ENCODE data around the gene MSI2. TPM values are rescaled to one million over a fixed set of nuclear protein-coding genes. Genes with fewer than 3 reads are reported as not detected.

The MSI2 gene
- total and polyA plus RNA-seq, 7 experiments from 2014 or later: 3.3 to 169 (median 125) TPM

DNA sequence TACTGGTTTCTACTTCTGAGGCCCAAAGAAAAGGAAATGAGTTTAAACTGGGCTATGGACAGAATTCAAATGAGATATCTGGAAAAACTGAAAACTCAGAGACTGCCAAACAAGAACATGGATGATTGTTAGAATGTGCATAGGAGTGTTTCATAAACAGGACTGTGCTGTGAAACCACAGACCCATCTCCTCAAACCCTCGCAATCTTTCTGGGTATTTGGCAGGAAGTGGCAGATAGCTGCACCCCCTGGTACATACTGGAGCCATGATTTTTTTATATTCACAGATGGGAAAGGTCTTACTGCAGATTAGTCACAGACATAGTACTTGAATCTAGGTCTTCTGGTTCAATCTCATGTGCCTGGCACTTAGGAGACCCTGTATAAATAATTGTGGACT is 343.8 kb downstream of the MSI2 start:
- ChIA-PET CTCF (interaction anchor here (1.6 to 5.4 kb wide), 2 partner anchors 71 to 357 kb away, joined by 3 to 63 read pairs; no protein-coding TSS in a partner anchor), POLR2A (interaction anchor here (1.1 to 1.3 kb wide), 2 partner anchors 12 to 72 kb away, joined by 3 to 5 read pairs; no protein-coding TSS in a partner anchor)
- Histone ChIP-seq H3K27ac (ENCODE audit: low read depth, low read length) (peak overlapping the region; percentile 66), H3K9me3 (ENCODE audit: control insufficient read depth in 2 of 3, low read length in 3 of 3) (peaks cover 0 to 4% (median 0%) of the 10 kb centered on the region in 3 experiments), H3K4me1 (ENCODE audit: control insufficient read depth in 2 of 2, insufficient read depth in 2 of 2, low read length in 2 of 2) (peaks cover 71 to 76% of the 10 kb centered on the region in 2 donors), H3K36me3 (ENCODE audit: control insufficient read depth in 2 of 3, insufficient read depth in 3 of 3, low read length in 3 of 3) (no peaks in the 10 kb centered on the region), H3K4me3 (ENCODE audit: low read length) (peak overlapping the region; percentile 43), H3K27me3 (ENCODE audit: control insufficient read depth in 2 of 2, insufficient read depth in 2 of 2, low read length in 2 of 2) (no peaks in the 10 kb centered on the region)
- peak overlapping the region; percentile 74 to 97 (median 94) for H3K27ac Mint-ChIP-seq
- ATAC-seq: peak; percentile 53
- H3K4me3 Mint-ChIP-seq: peak overlapping the region; percentile 36 to 73 (median 68)
- H3K36me3 Mint-ChIP-seq: peaks cover 0 to 26% (median 8%) of the 10 kb centered on the region in 5 donors
- peaks cover 0 to 9% (median 3%) of the 10 kb centered on the region in 11 donors for H3K9me3 Mint-ChIP-seq
- H3K27me3 Mint-ChIP-seq: no peaks in the 10 kb centered on the region
- peaks cover 54 to 87% (median 74%) of the 10 kb centered on the region in 7 donors for H3K4me1 Mint-ChIP-seq
- intact Hi-C loops (cut with micrococcal nuclease): loop anchor here (5.0 to 10.0 kb wide), 3 partner anchors 155 to 345 kb away; partner anchors contain the start of gene MSI2 (in 1 of the 2)
- DNase-seq: peak in 8 of 9 donors; percentile 23 to 59 (median 46)

DNA sequence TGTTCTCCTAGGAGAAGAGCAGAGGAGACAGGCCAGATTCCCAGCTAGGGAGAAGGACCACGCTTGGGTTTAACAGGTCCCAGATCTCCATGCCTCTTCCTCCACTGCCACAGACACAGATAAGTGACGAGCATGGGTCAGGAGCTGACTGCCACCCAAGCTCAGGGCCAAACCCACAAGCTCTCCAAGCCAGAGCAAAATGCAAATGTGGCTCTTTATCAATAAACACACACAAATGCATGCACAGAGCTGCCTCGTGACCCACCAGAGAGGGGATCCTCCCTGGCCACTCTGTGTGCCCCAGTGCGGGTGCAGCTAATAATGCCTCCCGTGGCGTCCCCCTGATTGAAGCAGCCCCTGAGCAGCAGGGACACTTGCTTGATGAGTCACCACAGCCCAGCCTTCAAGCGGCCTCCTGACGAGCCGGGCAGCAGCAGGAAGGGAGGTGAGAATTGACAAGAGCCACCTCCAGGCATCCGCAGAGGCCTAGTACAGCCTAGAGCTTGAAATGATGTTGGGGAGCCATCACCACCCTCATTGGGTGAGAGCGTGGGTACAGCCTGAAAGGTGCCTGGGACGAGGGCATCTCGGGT is 344.9 kb downstream of the MSI2 start:
- Histone ChIP-seq H3K9me3 (ENCODE audit: control insufficient read depth in 2 of 3, low read length in 3 of 3) (no peaks in the 10 kb centered on the region), H3K36me3 (ENCODE audit: control insufficient read depth in 2 of 3, insufficient read depth in 3 of 3, low read length in 3 of 3) (no peaks in the 10 kb centered on the region), H3K4me3 (ENCODE audit: low read length) (no peak overlapping the region), H3K27me3 (ENCODE audit: control insufficient read depth in 2 of 2, insufficient read depth in 2 of 2, low read length in 2 of 2) (no peaks in the 10 kb centered on the region), H3K27ac (ENCODE audit: low read depth, low read length) (peak overlapping the region; percentile 66), H3K4me1 (ENCODE audit: control insufficient read depth in 2 of 2, insufficient read depth in 2 of 2, low read length in 2 of 2) (peaks cover 83 to 88% of the 10 kb centered on the region in 2 donors)
- CTCF ChIA-PET: interaction anchor here (0.8 to 5.4 kb wide), 5 partner anchors 21 to 358 kb away, joined by 3 to 63 read pairs (median 3); no protein-coding TSS in a partner anchor
- POLR2A ChIA-PET: interaction anchor here (0.8 to 1.3 kb wide), 4 partner anchors 13 to 672 kb away, joined by 3 to 6 read pairs (median 4); no protein-coding TSS in a partner anchor
- Mint-ChIP-seq H3K4me1 (peaks cover 66 to 95% (median 85%) of the 10 kb centered on the region in 7 donors), H3K36me3 (peaks cover 0 to 23% (median 0%) of the 10 kb centered on the region in 5 donors), H3K27me3 (no peaks in the 10 kb centered on the region), H3K4me3 (peak overlapping the region in 7 of 10 donors; percentile 36 to 73 (median 69)), H3K9me3 (peaks cover 0 to 2% (median 0%) of the 10 kb centered on the region in 11 donors), H3K27ac (peak overlapping the region; percentile 74 to 97 (median 94))
- DNase-seq (no peak), ATAC-seq (no peak)
- intact Hi-C loops (cut with micrococcal nuclease): loop anchor here (5.0 to 10.0 kb wide), 3 partner anchors 156 to 346 kb away; partner anchors contain the start of gene MSI2 (in 1 of the 2)

- ATAC-seq (no peak), DNase-seq (no peak)
- peaks cover 0 to 20% (median 0%) of the 10 kb centered on the region in 5 donors for H3K36me3 Mint-ChIP-seq
- ChIA-PET CTCF (no interaction called here), POLR2A (no interaction called here)
- intact Hi-C loops (cut with micrococcal nuclease): loop anchor here (5.0 to 10.0 kb wide), 3 partner anchors 158 to 348 kb away; partner anchors contain the start of gene MSI2 (in 1 of the 2)
- Histone ChIP-seq H3K27me3 (ENCODE audit: control insufficient read depth in 2 of 2, insufficient read depth in 2 of 2, low read length in 2 of 2) (no peaks in the 10 kb centered on the region), H3K4me3 (ENCODE audit: low read length) (peak overlapping the region; percentile 37), H3K36me3 (ENCODE audit: control insufficient read depth in 2 of 3, insufficient read depth in 3 of 3, low read length in 3 of 3) (no peaks in the 10 kb centered on the region), H3K27ac (ENCODE audit: low read depth, low read length) (peak overlapping the region; percentile 76), H3K4me1 (ENCODE audit: control insufficient read depth in 2 of 2, insufficient read depth in 2 of 2, low read length in 2 of 2) (peaks cover 88 to 92% of the 10 kb centered on the region in 2 donors), H3K9me3 (ENCODE audit: control insufficient read depth in 2 of 3, low read length in 3 of 3) (no peaks in the 10 kb centered on the region)
- H3K9me3 Mint-ChIP-seq: peaks cover 0 to 2% (median 0%) of the 10 kb centered on the region in 11 donors
- H3K27me3 Mint-ChIP-seq: no peaks in the 10 kb centered on the region
- peak overlapping the region; percentile 45 to 99 (median 91) for H3K27ac Mint-ChIP-seq
- H3K4me1 Mint-ChIP-seq: peaks cover 70 to 100% (median 91%) of the 10 kb centered on the region in 7 donors
- H3K4me3 Mint-ChIP-seq: peak overlapping the region in 5 of 10 donors; percentile 13 to 82 (median 72)
Observed at GRCh38 chr17:57602896-57603295, 346.6 kb downstream of the MSI2 start.

- H3K27ac ChIP-seq (ENCODE audit: low read depth, low read length): peak overlapping the region; percentile 76
- no peak for ATAC-seq
- no peaks in the 10 kb centered on the region for H3K36me3 ChIP-seq (ENCODE audit: control insufficient read depth in 2 of 3, insufficient read depth in 3 of 3, low read length in 3 of 3)
- Mint-ChIP-seq H3K4me3 (peak overlapping the region; percentile 11 to 87 (median 78)), H3K9me3 (peaks cover 0 to 2% (median 0%) of the 10 kb centered on the region in 11 donors), H3K4me1 (peaks cover 63 to 96% (median 88%) of the 10 kb centered on the region in 7 donors), H3K27me3 (no peaks in the 10 kb centered on the region), H3K27ac (peak overlapping the region; percentile 88 to 100 (median 97)), H3K36me3 (peaks cover 0 to 17% (median 2%) of the 10 kb centered on the region in 5 donors)
- no peaks in the 10 kb centered on the region for H3K27me3 ChIP-seq (ENCODE audit: control insufficient read depth in 2 of 2, insufficient read depth in 2 of 2, low read length in 2 of 2)
- no peak for DNase-seq
- peak overlapping the region; percentile 37 for H3K4me3 ChIP-seq (ENCODE audit: low read length)
- H3K4me1 ChIP-seq (ENCODE audit: control insufficient read depth in 2 of 2, insufficient read depth in 2 of 2, low read length in 2 of 2): peaks cover 82 to 86% of the 10 kb centered on the region in 2 donors
- POLR2A ChIA-PET: interaction anchor here (0.6 kb wide), 1 partner anchor 70 kb away, joined by 3 read pairs; no protein-coding TSS in a partner anchor
- CTCF ChIA-PET: interaction anchor here (0.6 kb wide), 1 partner anchor 544 kb away, joined by 3 read pairs; no protein-coding TSS in a partner anchor
- no peaks in the 10 kb centered on the region for H3K9me3 ChIP-seq (ENCODE audit: control insufficient read depth in 2 of 3, low read length in 3 of 3)
- intact Hi-C loops (cut with micrococcal nuclease): loop anchor here (5.0 to 10.0 kb wide), 3 partner anchors 159 to 349 kb away; partner anchors contain the start of gene MSI2 (in 1 of the 2)
Observed at GRCh38 chr17:57603546-57603945, 347.2 kb downstream of the MSI2 start.

- H3K27me3 Mint-ChIP-seq: no peaks in the 10 kb centered on the region
- peak; percentile 30 to 91 (median 84) for DNase-seq
- H3K4me1 Mint-ChIP-seq: peaks cover 59 to 94% (median 85%) of the 10 kb centered on the region in 7 donors
- peak overlapping the region; percentile 88 to 100 (median 97) for H3K27ac Mint-ChIP-seq
- Histone ChIP-seq H3K36me3 (ENCODE audit: control insufficient read depth in 2 of 3, insufficient read depth in 3 of 3, low read length in 3 of 3) (no peaks in the 10 kb centered on the region), H3K4me3 (ENCODE audit: low read length) (peak overlapping the region; percentile 37), H3K9me3 (ENCODE audit: control insufficient read depth in 2 of 3, low read length in 3 of 3) (no peaks in the 10 kb centered on the region), H3K27ac (ENCODE audit: low read depth, low read length) (peak overlapping the region; percentile 76), H3K27me3 (ENCODE audit: control insufficient read depth in 2 of 2, insufficient read depth in 2 of 2, low read length in 2 of 2) (no peaks in the 10 kb centered on the region), H3K4me1 (ENCODE audit: control insufficient read depth in 2 of 2, insufficient read depth in 2 of 2, low read length in 2 of 2) (peaks cover 78 to 81% of the 10 kb centered on the region in 2 donors)
- peak; percentile 93 for ATAC-seq
- POLR2A ChIA-PET: interaction anchor here (0.6 to 2.5 kb wide), 2 partner anchors 20 to 70 kb away, joined by 3 to 7 read pairs; no protein-coding TSS in a partner anchor
- peaks cover 0 to 2% (median 0%) of the 10 kb centered on the region in 11 donors for H3K9me3 Mint-ChIP-seq
- peaks cover 0 to 17% (median 3%) of the 10 kb centered on the region in 5 donors for H3K36me3 Mint-ChIP-seq
- peak overlapping the region; percentile 68 to 87 (median 82) for H3K4me3 Mint-ChIP-seq
- CTCF ChIA-PET: interaction anchor here (0.6 kb wide), 1 partner anchor 543 kb away, joined by 3 read pairs; no protein-coding TSS in a partner anchor
- intact Hi-C loops (cut with micrococcal nuclease): loop anchor here (2.0 to 10.0 kb wide), 5 partner anchors 159 to 361 kb away; partner anchors contain the start of gene MSI2 (in 2 of the 2)
Observed at GRCh38 chr17:57603978-57604377, 347.7 kb downstream of the MSI2 start.

Measured in naive thymus-derived CD4-positive, alpha-beta T cell (primary cell).